Germinal center (tissue), 1 donor: Measurements from ENCODE around the gene RPS15.
A peak's percentile ranks its signal among the peaks of the same experiment; 100 is the strongest.

Experiments used
- DNase-seq: peaks from one replicate; pipeline ENCODE4 v3.0.0; 2012; ENCODE audit warnings: mixed read lengths, low spot score

The RPS15 gene

DNA sequence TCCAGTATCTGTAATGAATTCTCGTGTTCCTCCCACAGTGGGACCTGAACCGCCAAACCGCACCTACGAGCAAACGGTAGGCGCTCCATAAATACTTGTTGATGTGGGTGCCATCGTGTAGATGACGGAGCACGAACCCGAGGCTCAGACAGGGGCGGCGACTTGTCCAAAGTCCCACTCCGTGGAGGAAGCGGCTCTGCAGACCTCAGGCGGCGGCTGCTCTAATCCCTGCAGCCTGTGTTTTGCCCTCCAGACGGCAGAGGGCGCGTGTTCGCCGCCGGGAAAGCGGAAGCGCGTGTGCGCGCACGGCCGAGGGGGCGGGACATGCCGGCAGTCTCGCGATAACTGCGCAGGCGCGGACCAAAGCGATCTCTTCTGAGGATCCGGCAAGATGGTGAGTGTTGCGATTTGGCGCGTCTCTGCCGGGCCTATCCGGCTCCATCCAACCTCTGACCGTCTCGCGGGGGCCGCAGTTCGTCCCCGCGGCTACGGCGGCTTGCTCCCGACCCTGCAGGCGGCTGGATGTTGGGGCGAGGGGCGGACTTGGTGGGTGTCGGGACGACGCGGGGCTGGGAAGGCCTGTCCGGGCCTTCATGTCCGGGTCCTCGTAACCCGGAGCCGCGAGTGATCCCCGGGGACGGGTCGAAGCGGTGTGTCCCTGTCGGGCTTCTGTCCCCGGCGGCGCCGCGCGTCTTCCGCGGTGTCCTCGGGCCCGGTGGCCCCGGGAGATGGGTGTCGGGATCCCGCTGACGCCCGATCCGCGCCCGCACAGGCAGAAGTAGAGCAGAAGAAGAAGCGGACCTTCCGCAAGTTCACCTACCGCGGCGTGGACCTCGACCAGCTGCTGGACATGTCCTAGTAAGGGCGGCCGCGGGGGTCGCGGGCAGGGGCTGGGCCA, at the start of gene RPS15:
Gene RPS15, plus strand, starts transcription at position 362 of the 898 bp plus-strand sequence. Its CDS starts 30 bp downstream, at position 392.
- peak; percentile 94 for DNase-seq

DNA sequence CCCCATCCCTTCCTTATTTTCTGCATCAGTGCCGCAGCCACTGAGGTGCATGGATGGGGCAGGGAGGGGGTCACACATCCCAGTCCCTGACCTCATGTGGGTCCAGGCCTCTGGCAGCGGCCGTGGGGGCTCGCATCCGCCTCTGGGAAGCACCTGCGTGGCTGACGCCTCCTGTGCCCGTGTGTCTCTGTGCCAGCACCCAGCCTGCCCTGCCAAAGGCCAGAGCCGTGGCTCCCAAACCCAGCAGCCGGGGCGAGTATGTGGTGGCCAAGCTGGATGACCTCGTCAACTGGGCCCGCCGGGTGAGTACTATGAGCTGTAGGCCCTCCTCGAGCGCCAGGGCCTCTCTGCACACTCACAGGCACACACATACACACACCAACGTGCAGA, 49.6 kb upstream of the RPS15 start:
- no peak for DNase-seq

GRCh38 chr19:1389033-1389940, 48.9 kb upstream of the RPS15 start:
- DNase-seq, result no peak

GRCh38 chr19:1390890-1391423, 47.2 kb upstream of the RPS15 start:
- DNase-seq, result no peak

DNA sequence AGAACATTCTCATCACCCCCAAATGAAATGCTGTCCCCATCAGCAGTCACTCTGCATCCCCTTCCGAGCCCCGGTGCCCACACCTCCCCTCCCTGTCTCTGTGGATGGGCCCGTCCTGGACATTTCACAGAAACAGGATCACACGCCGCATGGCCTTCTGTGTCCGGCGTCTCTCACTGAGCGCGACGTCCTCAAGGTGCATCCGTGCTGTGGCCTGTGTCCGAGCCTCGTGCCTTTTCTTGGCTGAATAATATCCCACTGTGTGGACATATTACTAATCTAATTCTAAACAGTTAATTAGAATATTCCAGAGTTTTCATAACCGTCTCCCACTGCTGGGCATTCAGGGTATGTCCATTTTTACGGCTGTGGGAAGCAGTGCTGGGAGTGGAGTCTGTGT, 45.8 kb upstream of the RPS15 start:
- no peak for DNase-seq

GRCh38 chr19:1392939-1393530, 45.2 kb upstream of the RPS15 start:
- DNase-seq, result no peak

- DNase-seq, result no peak
Observed at GRCh38 chr19:1393841-1394240, 44.4 kb upstream of the RPS15 start.

DNA sequence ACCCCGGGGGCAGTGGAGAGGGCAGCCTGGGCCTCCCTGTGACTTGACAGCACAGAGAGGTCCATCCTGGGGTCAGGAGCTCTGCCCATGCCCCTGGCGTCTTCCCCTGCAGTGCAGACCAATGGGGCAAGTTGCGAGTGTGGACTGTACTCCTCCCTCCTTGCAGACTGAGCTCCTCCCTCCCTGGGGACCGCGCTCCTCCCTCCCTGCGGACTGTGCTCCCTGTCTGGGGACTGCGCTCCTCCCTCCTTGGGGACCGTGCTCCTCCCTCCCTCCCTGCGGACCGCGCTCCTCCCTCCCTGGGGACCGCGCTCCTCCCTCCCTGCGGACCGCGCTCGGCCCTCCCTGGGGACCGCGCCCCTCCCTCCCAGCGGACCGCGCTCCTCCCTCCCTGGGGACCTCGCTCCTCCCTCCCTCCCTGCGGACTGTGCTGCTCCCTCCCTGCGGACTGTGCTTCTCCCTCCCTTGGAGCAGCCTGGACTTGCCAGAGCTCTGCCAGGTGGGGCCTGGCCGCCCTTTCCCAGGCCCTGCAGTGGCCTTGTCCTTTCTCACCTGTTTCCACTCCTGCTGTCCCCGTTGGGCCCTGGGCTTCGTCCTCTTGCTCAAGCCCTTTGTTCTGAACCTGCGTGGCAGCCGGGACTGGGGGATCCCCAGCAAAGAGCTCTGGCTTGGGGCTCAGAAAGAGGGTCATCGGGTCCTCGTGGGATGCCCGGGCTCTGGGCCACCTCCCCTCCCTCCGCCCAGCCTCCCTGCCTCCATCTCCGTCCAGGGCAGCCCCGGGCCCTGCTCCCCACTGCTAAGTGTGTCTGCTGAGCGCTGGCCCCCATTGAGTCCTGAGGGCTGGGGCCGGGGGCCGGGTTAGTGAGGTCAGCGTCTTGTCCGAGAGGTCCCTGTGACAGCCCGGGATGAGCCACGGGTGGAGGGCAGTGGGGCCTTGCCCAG, 43.7 kb upstream of the RPS15 start:
- no peak for DNase-seq

GRCh38 chr19:1395194-1396018, 42.8 kb upstream of the RPS15 start:
- no peak for DNase-seq

- DNase-seq, result no peak
Observed at GRCh38 chr19:1396019-1396767, 42.0 kb upstream of the RPS15 start.

GRCh38 chr19:1396768-1397679, 41.2 kb upstream of the RPS15 start:
- no peak for DNase-seq

DNA sequence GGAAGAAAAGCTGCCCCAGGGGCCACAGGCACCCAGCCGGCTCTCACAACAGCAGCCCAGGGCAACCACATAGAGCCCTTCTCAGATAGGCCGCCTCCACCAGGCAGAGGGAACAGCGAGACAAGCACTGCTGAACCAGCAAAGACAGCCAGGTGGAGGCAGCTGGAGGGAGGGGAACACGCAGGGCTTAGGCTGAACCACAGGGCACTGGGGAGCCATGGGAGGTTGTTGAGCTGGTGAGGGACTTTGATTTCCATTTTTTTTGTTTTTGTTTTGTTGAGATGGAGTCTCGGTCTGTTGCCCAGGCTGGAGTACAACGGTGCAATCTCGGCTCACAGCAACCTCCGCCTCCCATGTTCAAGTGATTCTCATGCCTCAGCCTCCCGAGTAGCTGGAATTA, 40.4 kb upstream of the RPS15 start:
- no peak for DNase-seq

- DNase-seq, result no peak
Observed at GRCh38 chr19:1399079-1399478, 39.1 kb upstream of the RPS15 start.

- no peak for DNase-seq
Observed at GRCh38 chr19:1399745-1400144, 38.5 kb upstream of the RPS15 start.

- DNase-seq, result peak; percentile 34
Observed at GRCh38 chr19:1400281-1401137, 37.7 kb upstream of the RPS15 start.

DNA sequence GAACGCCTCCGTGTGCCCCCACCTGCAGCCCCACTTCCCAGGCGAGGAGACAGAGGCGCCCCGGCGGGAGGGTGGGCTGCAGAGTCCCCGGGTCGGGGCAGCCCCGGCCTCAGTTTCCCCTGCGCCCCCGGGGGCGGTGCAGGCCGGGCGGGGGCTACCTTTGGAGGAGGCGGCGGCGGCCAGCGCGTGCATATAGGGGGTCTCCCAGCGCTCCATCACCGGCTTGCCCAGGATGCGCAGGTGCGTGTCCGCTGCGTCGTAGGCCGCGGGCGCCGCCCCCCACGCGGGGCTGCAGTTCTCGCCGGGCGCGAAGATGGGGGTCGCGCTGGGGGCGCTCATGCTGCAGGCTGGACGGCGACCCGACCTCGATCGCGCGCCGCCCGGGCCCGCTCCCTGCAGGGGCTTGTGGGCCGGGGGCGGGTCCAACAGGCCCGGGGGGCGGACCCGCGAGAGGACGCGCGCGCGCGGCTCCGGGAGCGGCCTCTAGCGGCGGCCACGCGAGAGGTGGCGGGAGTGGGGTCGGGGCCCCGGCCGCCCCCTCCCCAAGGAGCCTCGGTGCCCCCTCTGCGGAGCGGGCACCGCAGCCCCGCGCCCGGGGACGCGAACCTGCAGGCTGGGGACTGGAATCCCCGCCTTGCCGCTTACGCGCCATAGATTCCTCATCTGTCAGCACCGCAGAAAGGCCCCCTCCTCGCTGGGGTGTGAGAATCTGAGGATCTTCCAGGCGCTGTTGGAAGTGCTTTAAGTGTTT, 36.9 kb upstream of the RPS15 start, which contains the start of gene GAMT:
Gene GAMT, minus strand, starts transcription at position 405 of the 751 bp plus-strand sequence. Its CDS starts 66 bp downstream, at position 339.
- DNase-seq, result peak; percentile 78

GRCh38 chr19:1401889-1402217, 36.3 kb upstream of the RPS15 start:
- no peak for DNase-seq
